H1 (cell line): Measurements from ENCODE around the gene CEP97. TPM values are rescaled to one million over a fixed set of nuclear protein-coding genes. Genes with fewer than 3 reads are reported as not detected.

Source experiments
- NRF1 ChIP-seq: IDR thresholded peaks from 2 replicates; pipeline ENCODE4 v1.6.1; 2011; ENCODE audit warnings: mild to moderate bottlenecking, low read depth, low read length, improper control_type of control experiment
- TCF12 ChIP-seq: IDR thresholded peaks from 2 replicates; pipeline ENCODE4 v1.6.1; 2011; ENCODE audit warnings: low read depth, mild to moderate bottlenecking, low read length
- polyA plus RNA-seq, 7 experiments: library from polyadenylated mRNA; depleted of rRNA in 3 of 7; stranded (reverse) in 5 of 7; unstranded in 2 of 7; fragments of >200 nt in 5 of 7; fragments of 200-250 nt in 2 of 7; gene quantifications; 1 replicate in 5 of 7; 2 replicates in 1 of 7; 4 replicates in 1 of 7; pipeline versions ENCODE4 v1.2.1 to v1.2.3, GENCODE V29; 2011 to 2013; ENCODE audit warnings: missing spikeins in 2 of 7, mixed read lengths in 2 of 7
- total RNA-seq: library from RNA; stranded (reverse); fragmentation: NEBNext Ultra II Directional; extraction: Animal tissue kit (Norgen Biotek cat#: 25700); gene quantifications from 2 replicates; pipeline ENCODE4 v1.2.1, GENCODE V29; 2021
- TF ChIP-seq, protein P1 (sequence below): IDR thresholded peaks from 2 replicates; pipeline ENCODE4 v1.6.1; 2012; ENCODE audit warnings: inconsistent platforms

CEP97 gene
- total and polyA plus RNA-seq, 2 of the 8 experiments (the other 6 are each of a cell fraction or from before 2014, with no cell fraction given), result 1.6 to 13.2 TPM

DNA sequence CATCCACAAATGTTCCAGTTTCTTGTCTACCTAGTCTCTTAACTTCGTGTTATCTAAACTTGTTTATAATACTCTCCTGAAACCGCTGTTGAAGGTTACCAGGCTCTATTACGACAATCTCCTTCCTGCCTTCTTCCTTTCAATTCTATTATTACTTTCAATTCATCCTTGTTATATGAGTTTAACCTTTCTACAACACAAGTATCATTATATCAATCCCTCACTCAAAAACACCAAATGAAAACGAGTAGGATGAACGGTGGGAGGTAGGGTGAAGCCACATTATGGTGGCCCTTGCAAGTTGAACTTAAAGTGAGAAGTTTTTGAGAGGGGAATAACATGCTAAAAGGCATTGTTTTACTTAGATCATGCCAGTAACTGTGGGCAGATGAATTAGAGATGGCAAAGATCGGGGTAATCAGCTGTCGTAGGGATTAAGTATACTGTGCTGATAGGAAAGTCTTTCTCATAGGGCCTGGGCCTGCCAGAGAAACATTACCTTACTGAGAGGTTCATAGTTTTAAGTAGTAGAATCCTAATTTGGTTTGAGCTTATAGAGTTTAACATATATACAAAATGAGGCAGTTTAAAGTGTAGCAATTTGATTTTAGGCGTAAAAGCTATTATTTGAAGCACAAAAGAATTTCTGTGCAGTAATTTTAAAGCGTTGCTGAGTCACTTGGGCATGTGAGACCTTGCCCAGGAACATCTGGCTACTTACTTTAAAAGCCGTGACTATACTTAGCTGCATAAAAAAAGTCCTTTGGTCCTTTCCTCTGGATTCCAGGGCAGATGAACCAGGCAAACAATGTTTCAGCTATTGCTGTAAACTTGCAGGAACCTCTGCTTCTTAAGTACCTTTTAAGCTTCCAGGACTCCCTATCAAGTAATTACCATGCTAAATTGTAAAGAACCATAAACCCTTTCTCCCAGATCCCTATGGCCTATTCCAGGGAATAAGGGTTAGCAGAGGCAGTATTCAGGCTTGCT is 3.3 kb upstream of the CEP97 start (continued):
- TF ChIP-seq, protein P1, sequence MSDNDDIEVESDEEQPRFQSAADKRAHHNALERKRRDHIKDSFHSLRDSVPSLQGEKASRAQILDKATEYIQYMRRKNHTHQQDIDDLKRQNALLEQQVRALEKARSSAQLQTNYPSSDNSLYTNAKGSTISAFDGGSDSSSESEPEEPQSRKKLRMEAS, result no peak
- TF ChIP-seq NRF1 (no peak), TCF12 (no peak)
